Effector memory CD8-positive, alpha-beta T cell (primary cell): ENCODE results near the gene CFAP210.

ENCODE experiments used
- ATAC-seq: fragments of 150-1000 bp; cut with Tn5 transposase; replicated peaks from 2 replicates; pipeline ENCODE4 v1.10.0; 2021; ENCODE audit warnings: mild to moderate bottlenecking, moderate library complexity
- DNase-seq, 3 experiments: peaks; one replicate each; pipeline ENCODE4 v3.0.0; 2021
- H3K27ac Mint-ChIP-seq, 2 donors: one replicate each; pipeline ENCODE4 v1.8.0; 2022; ENCODE audit warnings: mild to moderate bottlenecking in 2 of 2, mixed read lengths in 2 of 2, moderate library complexity in 2 of 2
- H3K27me3 Mint-ChIP-seq, 2 donors: one replicate each; pipeline ENCODE4 v1.8.0; 2022; ENCODE audit warnings: mixed read lengths in 2 of 2
- H3K36me3 Mint-ChIP-seq: one replicate; pipeline ENCODE4 v1.8.0; 2022; ENCODE audit warnings: mild to moderate bottlenecking, moderate library complexity, mixed read lengths; ENCODE audit not compliant: insufficient read depth
- H3K4me1 Mint-ChIP-seq, 2 donors: one replicate each; pipeline ENCODE4 v1.8.0; 2022; ENCODE audit warnings: low read depth in 2 of 2, mixed read lengths in 2 of 2
- H3K4me3 Mint-ChIP-seq, 2 donors: one replicate each; pipeline ENCODE4 v1.8.0; 2022; ENCODE audit warnings: mild to moderate bottlenecking in 2 of 2, mixed read lengths in 2 of 2, moderate library complexity in 2 of 2
- H3K9me3 Mint-ChIP-seq, 2 donors: one replicate each; pipeline ENCODE4 v1.8.0; 2022; ENCODE audit warnings: mixed read lengths in 2 of 2
- total RNA-seq, 9 experiments: gene quantifications; one replicate each; lab custom pipeline; 2026; lab: John Stamatoyannopoulos, UW

Gene CFAP210
- 0.39 to 4.6 (median 0.68) reads per million in 9 experiments for total RNA-seq

- peak; percentile 89 for ATAC-seq
- Mint-ChIP-seq H3K36me3 (peaks cover 35% of the 10 kb centered on the region), H3K27me3 (no peaks in the 10 kb centered on the region), H3K4me3 (peak within 1 kb of the TSS; percentile 87 to 97), H3K4me1 (peaks cover 4 to 14% of the 10 kb centered on the region in 2 donors), H3K9me3 (peaks cover 0 to 6% of the 10 kb centered on the region in 2 donors), H3K27ac (peak within 1 kb of the TSS; percentile 99 to 100)
- peak; percentile 99 for DNase-seq
These were observed at the start of gene CFAP210, which contains the start of gene PHOSPHO2 for GRCh38 chr2:169694113-169694893. TSS of gene CFAP210 (minus strand) at chr2:169694405. CDS start at chr2:169694327, 78 bp downstream. TSS of gene PHOSPHO2 (plus strand) at chr2:169694469. CDS start at chr2:169700972, 6,503 bp downstream.

- H3K4me1 Mint-ChIP-seq = peaks cover 0 to 5% of the 10 kb centered on the region in 2 donors
- no peak for ATAC-seq
- peaks cover 0 to 9% of the 10 kb centered on the region in 2 donors for H3K27me3 Mint-ChIP-seq
- DNase-seq = no peak
- H3K4me3 Mint-ChIP-seq = no peak overlapping the region
- no peaks in the 10 kb centered on the region for H3K36me3 Mint-ChIP-seq
- H3K27ac Mint-ChIP-seq = no peak overlapping the region
- H3K9me3 Mint-ChIP-seq = no peaks in the 10 kb centered on the region
These were observed 49.3 kb upstream of the CFAP210 start for GRCh38 chr2:169743549-169743948.

GRCh38 chr2:169739351-169739750, 45.1 kb upstream of the CFAP210 start:
- ATAC-seq (no peak), DNase-seq (no peak)
- Mint-ChIP-seq H3K4me1 (peaks cover 2 to 5% of the 10 kb centered on the region in 2 donors), H3K36me3 (no peaks in the 10 kb centered on the region), H3K9me3 (no peaks in the 10 kb centered on the region), H3K4me3 (no peak overlapping the region), H3K27me3 (peaks cover 9 to 17% of the 10 kb centered on the region in 2 donors), H3K27ac (no peak overlapping the region)

GRCh38 chr2:169738566-169739229, 44.5 kb upstream of the CFAP210 start:
- Mint-ChIP-seq H3K4me1 (peaks cover 2 to 5% of the 10 kb centered on the region in 2 donors), H3K4me3 (no peak overlapping the region), H3K27ac (no peak overlapping the region), H3K9me3 (no peaks in the 10 kb centered on the region), H3K27me3 (peaks cover 9 to 17% of the 10 kb centered on the region in 2 donors), H3K36me3 (no peaks in the 10 kb centered on the region)
- DNase-seq = no peak
- no peak for ATAC-seq

- no peak for ATAC-seq
- Mint-ChIP-seq H3K36me3 (peaks cover 3% of the 10 kb centered on the region), H3K27ac (no peak overlapping the region), H3K4me1 (peaks cover 16 to 19% of the 10 kb centered on the region in 2 donors), H3K9me3 (no peaks in the 10 kb centered on the region), H3K27me3 (peaks cover 9 to 17% of the 10 kb centered on the region in 2 donors), H3K4me3 (no peak overlapping the region)
- DNase-seq = no peak
These were observed 42.7 kb upstream of the CFAP210 start for GRCh38 chr2:169736902-169737301.

GRCh38 chr2:169735623-169736022, 41.4 kb upstream of the CFAP210 start:
- ATAC-seq = no peak
- Mint-ChIP-seq H3K4me1 (peaks cover 16 to 19% of the 10 kb centered on the region in 2 donors), H3K27ac (no peak overlapping the region), H3K4me3 (peak overlapping the region; percentile 17 to 73), H3K36me3 (peaks cover 3% of the 10 kb centered on the region), H3K27me3 (peaks cover 9 to 17% of the 10 kb centered on the region in 2 donors), H3K9me3 (no peaks in the 10 kb centered on the region)
- DNase-seq = no peak

GRCh38 chr2:169734169-169734847, 40.1 kb upstream of the CFAP210 start:
- DNase-seq = no peak
- peaks cover 16 to 18% of the 10 kb centered on the region in 2 donors for H3K4me1 Mint-ChIP-seq
- peak overlapping the region; percentile 87 to 93 for H3K4me3 Mint-ChIP-seq
- H3K27me3 Mint-ChIP-seq = peaks cover 9 to 15% of the 10 kb centered on the region in 2 donors
- ATAC-seq = peak; percentile 39
- H3K36me3 Mint-ChIP-seq = peaks cover 3% of the 10 kb centered on the region
- H3K9me3 Mint-ChIP-seq = no peaks in the 10 kb centered on the region
- peak overlapping the region; percentile 86 to 93 for H3K27ac Mint-ChIP-seq

GRCh38 chr2:169732583-169733358, 38.6 kb upstream of the CFAP210 start:
- ATAC-seq (peak; percentile 15), DNase-seq (no peak)
- Mint-ChIP-seq H3K4me1 (peaks cover 14 to 16% of the 10 kb centered on the region in 2 donors), H3K27me3 (peaks cover 9% of the 10 kb centered on the region in 2 donors), H3K4me3 (peak overlapping the region; percentile 87 to 93), H3K27ac (peak overlapping the region; percentile 86 to 93), H3K9me3 (no peaks in the 10 kb centered on the region), H3K36me3 (peaks cover 3% of the 10 kb centered on the region)

GRCh38 chr2:169732075-169732474, 37.9 kb upstream of the CFAP210 start:
- H3K27me3 Mint-ChIP-seq = peaks cover 6 to 7% of the 10 kb centered on the region in 2 donors
- H3K9me3 Mint-ChIP-seq = no peaks in the 10 kb centered on the region
- H3K27ac Mint-ChIP-seq = peak overlapping the region in 1 of 2 donors; percentile 49
- H3K36me3 Mint-ChIP-seq = peaks cover 3% of the 10 kb centered on the region
- ATAC-seq (no peak), DNase-seq (no peak)
- peak overlapping the region in 1 of 2 donors; percentile 93 for H3K4me3 Mint-ChIP-seq
- peaks cover 14 to 16% of the 10 kb centered on the region in 2 donors for H3K4me1 Mint-ChIP-seq

- DNase-seq (no peak), ATAC-seq (no peak)
- Mint-ChIP-seq H3K27ac (no peak overlapping the region), H3K4me3 (no peak overlapping the region), H3K4me1 (peaks cover 14% of the 10 kb centered on the region in 2 donors), H3K36me3 (peaks cover 3% of the 10 kb centered on the region), H3K9me3 (no peaks in the 10 kb centered on the region), H3K27me3 (no peaks in the 10 kb centered on the region)
These were observed 35.0 kb upstream of the CFAP210 start for GRCh38 chr2:169729274-169729605.

- no peak for DNase-seq
- ATAC-seq = no peak
- no peak overlapping the region for H3K27ac Mint-ChIP-seq
- no peaks in the 10 kb centered on the region for H3K36me3 Mint-ChIP-seq
- H3K9me3 Mint-ChIP-seq = no peaks in the 10 kb centered on the region
- peaks cover 0 to 5% of the 10 kb centered on the region in 2 donors for H3K27me3 Mint-ChIP-seq
- H3K4me3 Mint-ChIP-seq = no peak overlapping the region
- peaks cover 1 to 2% of the 10 kb centered on the region in 2 donors for H3K4me1 Mint-ChIP-seq
These were observed 32.9 kb upstream of the CFAP210 start for GRCh38 chr2:169727065-169727464.

- ATAC-seq (no peak), DNase-seq (no peak)
- Mint-ChIP-seq H3K4me1 (peaks cover 0 to 2% of the 10 kb centered on the region in 2 donors), H3K4me3 (no peak overlapping the region), H3K9me3 (no peaks in the 10 kb centered on the region), H3K27me3 (peaks cover 0 to 5% of the 10 kb centered on the region in 2 donors), H3K27ac (no peak overlapping the region), H3K36me3 (no peaks in the 10 kb centered on the region)
These were observed 26.8 kb upstream of the CFAP210 start for GRCh38 chr2:169721016-169721415.
